HepG2 (cell line): ENCODE measurements around the gene CHAF1A. TPM values are rescaled to one million over a fixed set of nuclear protein-coding genes. Genes with fewer than 3 reads are reported as not detected.
A peak's percentile ranks its signal among the peaks of the same experiment; 100 is the strongest.

Experiments used
- AHDC1 ChIP-seq: sonication (generic); formaldehyde crosslinking; IDR thresholded peaks from 2 replicates; pipeline ENCODE4 v1.5.1; 2020; ENCODE audit warnings: mild to moderate bottlenecking, missing genetic modification reagents, borderline replicate concordance
- ARNT2 ChIP-seq: sonication (generic); formaldehyde crosslinking; IDR thresholded peaks from 2 replicates; pipeline ENCODE4 v1.8.0; 2022; ENCODE audit warnings: mild to moderate bottlenecking, low read depth, missing genetic modification reagents, moderate library complexity
- DMAP1 ChIP-seq: IDR thresholded peaks from 2 replicates; pipeline ENCODE4 v1.6.1; 2016
- HMGXB3 ChIP-seq: sonication (generic); formaldehyde crosslinking; IDR thresholded peaks from 2 replicates; pipeline ENCODE4 v1.4.0; 2020; ENCODE audit warnings: missing genetic modification reagents, borderline replicate concordance
- HOXA7 ChIP-seq: sonication (generic); formaldehyde crosslinking; IDR thresholded peaks from 2 replicates; pipeline ENCODE4 v1.8.1; 2022; ENCODE audit warnings: mild to moderate bottlenecking, missing genetic modification reagents, moderate library complexity
- MEIS1 ChIP-seq: sonication (generic); formaldehyde crosslinking; IDR thresholded peaks from 2 replicates; pipeline ENCODE4 v1.9.0; 2021; ENCODE audit warnings: mild to moderate bottlenecking, missing genetic modification reagents, moderate library complexity, borderline replicate concordance
- POGZ ChIP-seq: sonication (generic); formaldehyde crosslinking; IDR thresholded peaks from 2 replicates; pipeline ENCODE4 v1.4.0; 2020; ENCODE audit warnings: mild to moderate bottlenecking, missing genetic modification reagents
- SMAD3 ChIP-seq: sonication (generic); formaldehyde crosslinking; IDR thresholded peaks from 2 replicates; pipeline ENCODE4 v1.4.0; 2020; ENCODE audit warnings: missing genetic modification reagents
- SNAPC4 ChIP-seq: sonication (generic); formaldehyde crosslinking; IDR thresholded peaks from 2 replicates; pipeline ENCODE4 v1.4.0; 2020; ENCODE audit warnings: mild to moderate bottlenecking, missing genetic modification reagents
- ZNF569 ChIP-seq: sonication (generic); formaldehyde crosslinking; IDR thresholded peaks from 2 replicates; pipeline ENCODE4 v1.5.0; 2020; ENCODE audit warnings: mild to moderate bottlenecking, missing genetic modification reagents, moderate library complexity, borderline replicate concordance
- polyA plus RNA-seq, 8 experiments: library from polyadenylated mRNA; depleted of rRNA in 3 of 8; stranded (reverse) in 7 of 8; unstranded in 1 of 8; fragments of >200 nt; fragmentation: Illumina TruSeq in 4 of 8; extraction: Trizol in 4 of 8; gene quantifications; 2 replicates each; pipeline versions ENCODE4 v1.2.1 to v1.2.3, GENCODE V29; 2011 to 2016; ENCODE audit warnings: low read depth in 4 of 8, missing spikeins in 1 of 8, mixed read lengths in 1 of 8; ENCODE audit not compliant: insufficient read depth in 1 of 8
- total RNA-seq, 5 experiments: library from RNA; depleted of rRNA; stranded (reverse); fragments of >200 nt; fragmentation: Illumina TruSeq; extraction: Trizol; gene quantifications; 2 replicates each; pipeline ENCODE4 v1.2.3, GENCODE V29; 2016; ENCODE audit warnings: low read depth in 1 of 5
- TF ChIP-seq, protein P1 (sequence below): sonication (generic); formaldehyde crosslinking; IDR thresholded peaks from 2 replicates; pipeline ENCODE4 v1.4.0; 2020; ENCODE audit warnings: mild to moderate bottlenecking, low read depth, missing genetic modification reagents

Gene CHAF1A
- total and polyA plus RNA-seq, 2 of the 13 experiments (the other 11 are each of a cell fraction or from before 2014, with no cell fraction given): 11.0 to 34.8 TPM

DNA sequence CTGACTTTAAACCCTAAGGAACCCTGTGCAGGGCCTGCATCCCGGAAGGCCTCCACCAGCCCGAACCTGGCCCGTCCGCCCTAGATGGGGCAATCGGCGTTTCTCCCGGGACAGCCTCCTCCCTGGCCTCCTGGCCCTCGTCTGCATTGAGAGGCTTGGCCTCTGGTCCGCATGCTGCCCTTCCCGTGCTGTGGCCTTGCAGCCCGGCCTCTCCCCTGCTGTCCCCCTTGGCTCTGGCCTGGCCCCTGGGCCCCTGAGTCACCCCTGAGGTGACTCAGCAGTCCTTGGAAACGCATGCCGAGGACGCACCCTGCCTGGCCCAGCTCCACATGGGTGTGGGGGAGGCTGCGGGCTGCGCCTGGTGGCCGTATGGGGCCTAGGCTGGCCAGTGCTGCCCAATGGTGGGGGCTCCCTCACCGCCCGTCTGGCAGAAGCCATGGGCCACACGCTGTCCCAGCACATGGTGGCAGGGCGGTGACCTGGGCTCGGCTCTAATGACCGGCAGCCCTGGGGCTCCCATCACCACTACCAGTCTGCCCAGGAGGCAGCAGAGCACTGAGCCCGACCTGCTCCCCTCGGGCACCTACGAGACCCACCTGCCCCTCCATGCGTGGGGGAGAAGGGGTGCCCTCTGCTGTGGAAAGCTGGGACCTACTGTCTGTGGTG, 27.8 kb upstream of the CHAF1A start (continued):
- TF ChIP-seq AHDC1 (CRISPR knock-in tag): 0 out of 2 replicates have a peak, but pooled peaks have one; percentile 60
- no peak for TF ChIP-seq SNAPC4 (CRISPR knock-in tag)
- TF ChIP-seq HOXA7 (CRISPR knock-in tag): no peak
- peak; percentile 89 for TF ChIP-seq DMAP1 (CRISPR knock-in tag)
- peak; percentile 58 for TF ChIP-seq POGZ
- TF ChIP-seq HMGXB3: peak; percentile 82; the same call in 1 of the 2 replicates
- TF ChIP-seq ARNT2 (CRISPR knock-in tag): no peak; the same call in 1 of the 2 replicates
- TF ChIP-seq, protein P1, sequence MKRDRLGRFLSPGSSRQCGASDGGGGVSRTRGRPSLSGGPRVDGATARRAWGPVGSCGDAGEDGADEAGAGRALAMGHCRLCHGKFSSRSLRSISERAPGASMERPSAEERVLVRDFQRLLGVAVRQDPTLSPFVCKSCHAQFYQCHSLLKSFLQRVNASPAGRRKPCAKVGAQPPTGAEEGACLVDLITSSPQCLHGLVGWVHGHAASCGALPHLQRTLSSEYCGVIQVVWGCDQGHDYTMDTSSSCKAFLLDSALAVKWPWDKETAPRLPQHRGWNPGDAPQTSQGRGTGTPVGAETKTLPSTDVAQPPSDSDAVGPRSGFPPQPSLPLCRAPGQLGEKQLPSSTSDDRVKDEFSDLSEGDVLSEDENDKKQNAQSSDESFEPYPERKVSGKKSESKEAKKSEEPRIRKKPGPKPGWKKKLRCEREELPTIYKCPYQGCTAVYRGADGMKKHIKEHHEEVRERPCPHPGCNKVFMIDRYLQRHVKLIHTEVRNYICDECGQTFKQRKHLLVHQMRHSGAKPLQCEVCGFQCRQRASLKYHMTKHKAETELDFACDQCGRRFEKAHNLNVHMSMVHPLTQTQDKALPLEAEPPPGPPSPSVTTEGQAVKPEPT (CRISPR knock-in tag): peak; percentile 65; the same call in 1 of the 2 replicates
- TF ChIP-seq MEIS1 (CRISPR knock-in tag): no peak
- peak; percentile 19; the same call in 1 of the 2 replicates for TF ChIP-seq SMAD3 (CRISPR knock-in tag)
- no peak for TF ChIP-seq ZNF569 (CRISPR knock-in tag)
